ENCODE data around the gene PCDHB1.

PCDHB1 gene

GRCh38 chr5:141050622-141051520 lies at the start of gene PCDHB1:
TSS of gene PCDHB1 (plus strand) at chr5:141051374. CDS start at chr5:141051471, 97 bp downstream.
- peak; percentile 73 for DNase-seq

- DNase-seq = peak; percentile 74
These were observed 49.7 kb upstream of the PCDHB1 start for GRCh38 chr5:141001446-141001843.

DNA sequence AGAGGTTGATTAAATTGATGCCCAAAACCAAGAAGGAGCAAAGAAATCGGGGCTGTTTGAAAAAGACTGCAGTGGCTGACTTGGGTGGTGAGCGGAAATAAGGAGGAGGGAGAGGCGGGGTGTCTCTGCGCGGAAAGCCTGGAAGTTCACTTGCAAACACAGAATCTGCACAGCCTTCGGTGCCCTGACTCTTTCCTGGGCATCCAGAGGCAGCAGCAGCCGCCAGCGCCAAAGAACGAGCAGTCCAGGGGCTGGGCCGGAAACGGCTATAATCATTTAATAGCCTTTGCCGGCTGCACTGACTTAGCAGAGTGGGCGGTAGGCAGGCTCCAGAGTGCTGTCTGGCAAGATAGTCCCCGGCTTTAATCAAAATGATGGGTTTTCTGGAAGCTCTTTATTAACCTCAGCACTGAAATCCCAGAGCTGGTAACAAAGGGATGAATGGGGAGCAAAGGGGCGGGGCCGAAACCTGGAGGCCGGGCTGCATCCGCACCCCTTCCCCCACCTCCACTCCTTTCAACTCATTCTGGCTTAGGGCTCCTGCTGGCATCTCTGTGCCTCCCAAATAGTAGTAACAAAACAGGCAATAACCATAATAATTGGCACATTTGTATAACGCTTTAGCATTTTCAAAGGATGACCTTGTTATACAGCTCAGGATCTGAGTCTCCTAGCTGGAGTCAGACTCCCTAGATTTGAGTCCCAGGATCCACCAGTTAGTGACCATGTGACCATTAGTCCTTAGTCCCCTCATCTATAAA lies 49.1 kb upstream of the PCDHB1 start:
- DNase-seq = peak; percentile 74

DNA sequence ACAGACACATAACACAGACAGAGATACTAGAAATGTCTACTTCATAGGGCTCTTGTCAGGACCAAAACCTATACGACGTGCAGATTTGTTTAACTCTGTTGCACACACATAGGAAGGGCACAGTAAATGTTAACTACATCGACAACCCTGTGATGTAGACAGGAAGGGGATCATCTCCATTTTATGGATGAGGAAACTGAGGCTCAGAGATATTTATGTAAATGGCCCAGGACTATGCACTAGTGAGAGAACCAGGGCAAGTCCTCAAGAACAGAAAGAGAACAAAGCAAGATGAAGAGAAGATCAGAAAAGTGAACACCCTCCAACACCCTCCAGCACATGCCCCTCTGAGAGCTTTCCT lies 48.6 kb upstream of the PCDHB1 start:
- DNase-seq = no peak

GRCh38 chr5:141003031-141003430 lies 48.1 kb upstream of the PCDHB1 start:
- no peak for DNase-seq

DNA sequence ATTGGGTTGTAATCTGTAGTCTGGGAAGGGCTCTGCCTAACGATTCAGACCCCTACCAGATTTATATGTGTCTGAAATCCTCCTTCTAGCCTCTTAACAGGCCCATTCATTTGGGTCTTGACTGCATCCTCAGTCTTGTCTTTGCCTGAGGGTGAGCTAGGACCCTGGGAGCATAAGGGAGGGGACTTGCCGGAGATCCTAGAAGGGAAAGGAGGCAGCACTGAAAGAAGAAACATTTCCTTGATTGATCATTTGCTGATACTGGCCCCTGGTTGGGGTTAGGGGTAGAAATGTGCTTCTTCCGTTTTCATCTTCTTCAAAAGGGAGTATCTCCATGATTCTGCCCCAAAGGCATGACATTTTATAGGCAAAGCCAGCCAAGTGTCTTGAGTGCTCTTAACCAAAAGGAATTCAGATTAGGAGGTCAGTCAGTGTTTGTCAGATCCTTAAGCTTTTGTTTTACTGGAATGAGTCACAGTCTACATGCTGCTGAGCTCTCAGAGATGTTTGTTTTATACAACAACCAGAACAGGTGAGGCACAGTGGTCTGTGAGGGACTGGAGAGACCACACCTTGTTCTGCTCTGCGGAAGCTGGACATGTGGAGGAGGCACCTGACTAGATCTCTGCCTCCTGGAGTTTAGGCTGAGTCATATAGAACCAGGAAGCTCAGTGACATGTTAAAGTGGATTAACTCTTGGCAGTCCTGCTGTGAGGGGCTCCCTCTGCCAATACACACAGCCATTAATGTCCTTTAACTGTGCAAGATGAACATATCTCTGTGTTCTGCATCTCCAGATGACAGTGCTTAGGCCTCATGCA lies 47.2 kb upstream of the PCDHB1 start:
- peak; percentile 81 for DNase-seq

GRCh38 chr5:141007791-141008190 lies 43.4 kb upstream of the PCDHB1 start:
- no peak for DNase-seq

DNA sequence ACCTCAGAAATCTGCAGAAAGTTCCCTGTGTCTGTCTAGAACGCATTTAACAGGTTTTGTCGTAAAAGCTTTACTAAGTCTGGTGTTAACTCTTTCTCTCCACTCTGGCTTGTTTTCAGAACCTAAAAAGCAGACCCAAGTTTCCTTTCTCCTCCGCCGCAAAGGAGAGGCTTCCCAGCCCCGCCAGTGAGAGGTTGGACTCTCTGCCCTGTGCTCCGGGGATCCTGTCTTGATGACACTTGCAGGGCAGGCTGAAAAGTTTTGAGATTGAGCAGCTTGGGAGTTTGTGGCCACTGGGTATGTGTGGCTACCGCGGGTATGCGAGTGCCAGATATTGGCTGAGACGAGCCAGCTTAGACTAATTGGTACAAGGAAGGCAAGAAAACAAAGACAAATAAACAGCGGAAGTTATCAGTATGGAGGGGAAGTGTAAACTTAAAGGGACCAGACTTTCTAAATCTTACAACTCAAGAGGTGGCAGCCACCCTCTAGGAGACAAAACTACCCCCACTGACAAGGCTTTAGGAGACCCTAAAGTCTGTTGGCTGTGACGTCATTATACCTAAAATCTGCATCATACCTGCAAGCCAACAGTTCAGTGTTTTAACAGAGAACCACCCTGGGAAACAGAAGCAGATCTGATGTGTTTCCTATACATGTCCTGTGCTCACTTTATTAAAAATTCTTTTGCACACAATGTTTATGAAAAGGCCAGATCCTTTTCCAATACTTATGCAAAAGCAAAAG lies 41.0 kb upstream of the PCDHB1 start:
- DNase-seq = no peak

GRCh38 chr5:141017943-141018342 lies 33.2 kb upstream of the PCDHB1 start:
- no peak for DNase-seq

DNA sequence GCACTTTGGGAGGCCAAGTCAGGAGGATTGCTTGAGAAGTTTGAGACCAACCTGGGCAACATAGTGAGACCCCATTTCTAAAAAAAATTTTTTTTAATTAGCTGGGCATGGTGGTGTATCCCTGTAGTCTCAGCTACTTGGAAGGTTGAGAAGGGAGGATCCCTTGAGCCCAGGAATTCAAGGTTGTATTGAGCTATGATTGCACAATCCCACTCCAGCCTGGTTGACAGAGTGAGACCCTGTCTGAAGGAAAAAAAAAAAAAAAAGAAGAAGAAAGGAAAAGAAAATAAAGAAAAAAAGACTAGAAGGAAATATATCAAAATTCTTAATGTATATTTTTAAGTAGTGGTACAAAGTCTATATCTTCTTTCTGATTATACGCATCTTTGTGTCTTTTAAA lies 28.8 kb upstream of the PCDHB1 start:
- no peak for DNase-seq

- DNase-seq = no peak
These were observed 20.2 kb upstream of the PCDHB1 start for GRCh38 chr5:141031006-141031405.

- DNase-seq = no peak
These were observed 18.5 kb upstream of the PCDHB1 start for GRCh38 chr5:141032626-141033025.

DNA sequence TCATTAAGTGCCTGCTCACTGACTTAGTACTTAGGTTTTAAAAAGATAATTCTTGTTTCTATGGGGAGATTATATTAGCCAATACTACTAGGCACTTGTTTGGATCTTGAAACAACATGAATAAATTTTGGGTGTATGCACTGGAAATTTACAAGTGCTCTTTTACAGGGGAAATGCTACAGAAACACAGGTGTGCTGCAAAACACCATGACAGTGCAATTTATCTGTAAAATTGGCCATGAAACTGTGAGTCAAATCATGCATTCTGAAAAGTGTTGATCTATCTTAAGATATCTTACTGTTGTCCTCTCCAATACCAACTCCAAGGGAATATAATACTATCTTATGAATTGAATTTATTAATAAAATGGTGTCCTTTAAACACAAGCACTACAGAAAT lies 12.1 kb upstream of the PCDHB1 start:
- DNase-seq = no peak

GRCh38 chr5:141039517-141039916 lies 11.7 kb upstream of the PCDHB1 start:
- DNase-seq = peak; percentile 90

DNA sequence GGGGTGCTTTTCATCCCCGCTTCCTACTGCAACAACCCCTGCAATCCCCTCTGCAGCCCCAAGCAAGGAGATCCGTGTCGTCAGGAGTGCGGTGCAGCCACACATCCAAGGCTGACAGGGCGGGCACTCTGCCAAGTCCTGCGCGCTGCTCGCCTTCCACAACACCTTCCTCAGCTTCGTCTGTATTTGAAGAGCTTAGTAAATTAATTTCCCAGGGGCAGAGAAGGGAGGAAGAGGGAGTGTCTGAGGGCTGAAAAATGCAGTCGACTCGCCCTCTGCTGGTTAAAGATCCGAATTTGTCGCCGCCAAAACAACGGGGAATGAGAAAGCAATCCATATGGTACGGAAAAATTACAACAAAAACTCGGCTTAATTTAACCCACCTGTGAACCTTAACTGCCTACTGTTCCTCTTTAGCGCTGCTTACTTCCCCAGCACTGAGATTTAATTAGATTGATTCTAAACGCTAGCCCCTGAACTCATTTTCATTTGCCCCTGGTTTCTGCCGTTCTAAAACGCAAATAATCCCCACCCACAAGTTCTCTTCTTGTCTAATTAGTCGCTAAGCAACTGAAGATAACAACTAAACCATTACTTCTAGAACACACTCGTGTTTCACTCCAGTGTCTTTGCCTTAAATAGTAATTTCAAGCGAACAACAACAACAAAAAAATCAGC lies 10.9 kb upstream of the PCDHB1 start:
- DNase-seq = peak; percentile 92

GRCh38 chr5:141040771-141041426 lies 10.3 kb upstream of the PCDHB1 start:
- DNase-seq = peak; percentile 97

GRCh38 chr5:141041427-141041785 lies 9.8 kb upstream of the PCDHB1 start:
- no peak for DNase-seq

- no peak for DNase-seq
These were observed 8.6 kb upstream of the PCDHB1 start for GRCh38 chr5:141042555-141042954.

DNA sequence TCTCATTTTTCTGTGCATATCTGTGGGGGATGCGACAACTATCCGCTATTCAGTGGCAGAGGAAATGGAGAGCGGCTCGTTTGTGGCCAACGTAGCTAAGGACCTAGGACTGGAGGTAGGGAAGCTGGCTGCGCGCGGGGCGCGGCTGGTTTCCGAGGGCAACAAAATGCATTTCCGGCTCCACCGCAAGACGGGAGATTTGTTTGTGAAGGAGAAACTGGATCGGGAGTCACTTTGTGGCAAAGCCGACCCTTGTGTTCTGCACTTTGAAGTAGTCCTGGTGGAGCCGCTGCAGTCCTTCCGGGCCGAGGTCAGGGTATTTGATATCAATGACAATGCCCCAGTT lies 320 bp downstream of the PCDHB1 start:
- peak; percentile 46 for DNase-seq

DNA sequence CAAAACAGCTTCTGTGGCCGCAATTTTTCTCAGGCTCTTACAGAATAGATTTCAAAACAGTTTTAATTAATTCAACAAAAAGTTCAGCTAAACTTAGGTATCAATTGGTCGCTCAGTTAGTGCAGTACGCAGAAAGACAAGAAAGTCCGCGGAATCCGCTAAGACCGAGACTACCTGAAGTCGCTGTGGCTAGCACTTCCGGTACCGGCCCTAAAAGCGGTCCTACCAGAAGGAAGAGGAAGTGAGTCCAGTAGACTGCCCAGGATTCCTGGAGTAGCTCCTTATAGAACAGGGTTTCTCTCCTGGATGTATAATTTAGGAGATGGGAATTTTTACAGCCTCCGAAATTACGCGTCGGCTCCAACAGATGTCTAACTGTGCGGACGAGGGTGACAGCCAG lies 26.7 kb downstream of the PCDHB1 start:
- no peak for DNase-seq

- no peak for DNase-seq
These were observed 31.1 kb downstream of the PCDHB1 start for GRCh38 chr5:141082228-141082627.
